HEK293 (cell line): ENCODE measurements around the gene KANSL1.

Experiments used
- CTCF ChIA-PET: fragments of 350-600 bp; formaldehyde crosslinking; extraction: SDS; loops from one replicate; lab custom pipeline; 2021; ENCODE audit warnings: antibody characterized with exemption; lab: Yijun Ruan, JAX
- POLR2A ChIA-PET: fragments of 300-600 bp; formaldehyde crosslinking; extraction: SDS; loops from one replicate; lab custom pipeline; 2020; ENCODE audit warnings: antibody characterized with exemption, inconsistent platforms; lab: Yijun Ruan, JAX
- H3K27ac ChIP-seq: fragments of 200-500 bp; sonication (Bioruptor generic); 2 replicates; pipeline ENCODE4 v1.5.1; 2014; ENCODE audit warnings: low read depth, low read length, control low read depth, inconsistent platforms; ENCODE audit errors: extremely low read depth
- H3K36me3 ChIP-seq, 2 experiments: fragments of 200-500 bp in 1 of 2; sonication (Bioruptor generic) in 1 of 2; 1 replicate in 1 of 2; 2 replicates in 1 of 2; pipeline ENCODE4 v1.5.1; 2014 to 2017; ENCODE audit warnings: inconsistent platforms in 2 of 2, low read length in 2 of 2; ENCODE audit not compliant: control insufficient read depth in 2 of 2, insufficient read depth in 1 of 2
- H3K4me1 ChIP-seq: fragments of 200-500 bp; sonication (Bioruptor generic); 2 replicates; pipeline ENCODE4 v1.5.1; 2014; ENCODE audit warnings: mild to moderate bottlenecking, low read length, inconsistent platforms; ENCODE audit not compliant: control insufficient read depth, insufficient read depth
- H3K4me3 ChIP-seq: 2 replicates; pipeline ENCODE4 v1.5.1; 2011; ENCODE audit warnings: low read depth, mild to moderate bottlenecking, control low read depth, low read length, moderate library complexity
- H3K9me3 ChIP-seq: fragments of 200-500 bp; sonication (Bioruptor generic); 2 replicates; pipeline ENCODE4 v1.5.1; 2014; ENCODE audit warnings: low read depth, low read length, inconsistent platforms; ENCODE audit not compliant: control insufficient read depth, insufficient read depth
- BCL11B ChIP-seq: fragments of 450-650 bp; formaldehyde crosslinking; IDR thresholded peaks from 2 replicates; pipeline ENCODE4 v1.5.1; 2016; ENCODE audit warnings: low read depth, missing biosample characterization, missing genetic modification characterization
- GLIS2 ChIP-seq: fragments of 450-650 bp; formaldehyde crosslinking; IDR thresholded peaks from 2 replicates; pipeline ENCODE4 v1.5.1; 2016; ENCODE audit warnings: missing biosample characterization, missing genetic modification characterization
- KLF8 ChIP-seq: fragments of 450-650 bp; formaldehyde crosslinking; IDR thresholded peaks from 2 replicates; pipeline ENCODE4 v1.5.1; 2016; ENCODE audit warnings: missing biosample characterization, missing genetic modification characterization
- KLF9 ChIP-seq: fragments of 450-650 bp; formaldehyde crosslinking; IDR thresholded peaks from 2 replicates; pipeline ENCODE4 v1.5.1; 2016; ENCODE audit warnings: missing biosample characterization, missing genetic modification characterization, low read depth
- MZF1 ChIP-seq: fragments of 450-650 bp; formaldehyde crosslinking; IDR thresholded peaks from 2 replicates; pipeline ENCODE4 v1.5.1; 2017; ENCODE audit warnings: missing biosample characterization, missing genetic modification characterization, borderline replicate concordance
- ZFHX2 ChIP-seq: fragments of 450-650 bp; formaldehyde crosslinking; conservative IDR thresholded peaks from 2 replicates; pipeline ENCODE4 v1.5.1; 2016; ENCODE audit warnings: missing biosample characterization, missing genetic modification characterization
- ZFP37 ChIP-seq: fragments of 450-650 bp; formaldehyde crosslinking; IDR thresholded peaks from 2 replicates; pipeline ENCODE4 v1.5.1; 2016; ENCODE audit warnings: missing biosample characterization, missing genetic modification characterization
- ZFP69B ChIP-seq: fragments of 450-650 bp; formaldehyde crosslinking; IDR thresholded peaks from 2 replicates; pipeline ENCODE4 v1.5.1; 2016; ENCODE audit warnings: missing biosample characterization, missing genetic modification characterization
- ZNF184 ChIP-seq: fragments of 450-650 bp; IDR thresholded peaks from 2 replicates; pipeline ENCODE4 v1.5.1; 2018; ENCODE audit warnings: missing biosample characterization, mild to moderate bottlenecking, missing genetic modification characterization
- ZNF221 ChIP-seq: fragments of 450-650 bp; formaldehyde crosslinking; IDR thresholded peaks from 2 replicates; pipeline ENCODE4 v1.5.1; 2017; ENCODE audit warnings: missing biosample characterization, missing genetic modification characterization, borderline replicate concordance
- ZNF24 ChIP-seq: fragments of 450-650 bp; formaldehyde crosslinking; IDR thresholded peaks from 2 replicates; pipeline ENCODE4 v1.5.1; 2016; ENCODE audit warnings: missing biosample characterization, missing genetic modification characterization
- ZNF266 ChIP-seq: fragments of 450-650 bp; formaldehyde crosslinking; IDR thresholded peaks from 2 replicates; pipeline ENCODE4 v1.5.1; 2016; ENCODE audit warnings: missing biosample characterization, missing genetic modification characterization, low read depth
- ZNF280C ChIP-seq: fragments of 450-650 bp; formaldehyde crosslinking; IDR thresholded peaks from 2 replicates; pipeline ENCODE4 v1.5.1; 2016; ENCODE audit warnings: missing biosample characterization, missing genetic modification characterization
- ZNF311 ChIP-seq: fragments of 450-650 bp; formaldehyde crosslinking; IDR thresholded peaks from 2 replicates; pipeline ENCODE4 v1.5.1; 2017; ENCODE audit warnings: missing biosample characterization, missing genetic modification characterization, borderline replicate concordance
- ZNF350 ChIP-seq: fragments of 450-650 bp; formaldehyde crosslinking; IDR thresholded peaks from 2 replicates; pipeline ENCODE4 v1.5.0; 2017; ENCODE audit warnings: missing biosample characterization, mild to moderate bottlenecking, missing genetic modification characterization
- ZNF423 ChIP-seq: fragments of 450-650 bp; formaldehyde crosslinking; IDR thresholded peaks from 2 replicates; pipeline ENCODE4 v1.5.1; 2016; ENCODE audit warnings: missing biosample characterization, missing genetic modification characterization
- ZNF449 ChIP-seq: fragments of 450-650 bp; formaldehyde crosslinking; IDR thresholded peaks from 2 replicates; pipeline ENCODE4 v1.5.1; 2017; ENCODE audit warnings: missing biosample characterization, mild to moderate bottlenecking, missing genetic modification characterization, moderate library complexity
- ZNF473 ChIP-seq: fragments of 450-650 bp; formaldehyde crosslinking; IDR thresholded peaks from 2 replicates; pipeline ENCODE4 v1.5.1; 2017; ENCODE audit warnings: missing biosample characterization, missing genetic modification characterization
- ZNF555 ChIP-seq: fragments of 450-650 bp; formaldehyde crosslinking; conservative IDR thresholded peaks from 2 replicates; pipeline ENCODE4 v1.5.1; 2017; ENCODE audit warnings: missing biosample characterization, mild to moderate bottlenecking, missing genetic modification characterization, inconsistent platforms
- ZNF560 ChIP-seq: fragments of 450-650 bp; formaldehyde crosslinking; IDR thresholded peaks from 2 replicates; pipeline ENCODE4 v1.5.1; 2017; ENCODE audit warnings: missing biosample characterization, missing genetic modification characterization, borderline replicate concordance
- ZNF610 ChIP-seq: fragments of 450-650 bp; formaldehyde crosslinking; IDR thresholded peaks from 2 replicates; pipeline ENCODE4 v1.5.1; 2016; ENCODE audit warnings: missing biosample characterization, missing genetic modification characterization, borderline replicate concordance
- ZNF621 ChIP-seq: fragments of 450-650 bp; formaldehyde crosslinking; IDR thresholded peaks from 2 replicates; pipeline ENCODE4 v1.5.1; 2017; ENCODE audit warnings: missing biosample characterization, missing genetic modification characterization
- ZNF654 ChIP-seq: fragments of 450-650 bp; formaldehyde crosslinking; IDR thresholded peaks from 2 replicates; pipeline ENCODE4 v1.5.1; 2016; ENCODE audit warnings: low read depth, missing biosample characterization, missing genetic modification characterization
- ZNF704 ChIP-seq: fragments of 450-650 bp; formaldehyde crosslinking; IDR thresholded peaks from 2 replicates; pipeline ENCODE4 v1.5.1; 2016; ENCODE audit warnings: missing biosample characterization, missing genetic modification characterization
- ZNF768 ChIP-seq: fragments of 450-650 bp; formaldehyde crosslinking; IDR thresholded peaks from 2 replicates; pipeline ENCODE4 v1.5.1; 2018; ENCODE audit warnings: missing biosample characterization, mild to moderate bottlenecking, missing genetic modification characterization
- ZNF837 ChIP-seq: fragments of 450-650 bp; formaldehyde crosslinking; IDR thresholded peaks from 2 replicates; pipeline ENCODE4 v1.5.1; 2016; ENCODE audit warnings: missing biosample characterization, missing genetic modification characterization
- ZSCAN23 ChIP-seq: fragments of 450-650 bp; formaldehyde crosslinking; IDR thresholded peaks from 2 replicates; pipeline ENCODE4 v1.5.1; 2016; ENCODE audit warnings: missing biosample characterization, missing genetic modification characterization
- ZSCAN30 ChIP-seq: fragments of 450-650 bp; IDR thresholded peaks from 2 replicates; pipeline ENCODE4 v1.5.1; 2018; ENCODE audit warnings: missing biosample characterization, mild to moderate bottlenecking, missing genetic modification characterization, moderate library complexity

Gene KANSL1

GRCh38 chr17:46163929-46164594 is 29.2 kb downstream of the KANSL1 start (continued):
- TF ChIP-seq ZNF449 (tag by site-specific recombination), result no peak

- peaks cover 0 to 1% of the 10 kb centered on the region in 2 experiments; a peak in 1 of 3 replicates for H3K36me3 ChIP-seq
- no peaks in the 10 kb centered on the region for H3K9me3 ChIP-seq
- H3K27ac ChIP-seq, result no peak overlapping the region
- CTCF ChIA-PET, result interaction anchor here (0.5 to 1.2 kb wide), 5 partner anchors 11 to 119 kb away, joined by 3 to 9 read pairs (median 4); no protein-coding TSS in a partner anchor
- POLR2A ChIA-PET, result no interaction called here
- TF ChIP-seq ZNF654 (tag by site-specific recombination) (no peak), ZNF311 (tag by site-specific recombination) (no peak), ZSCAN23 (tag by site-specific recombination) (no peak), ZNF280C (tag by site-specific recombination) (no peak), KLF8 (tag by site-specific recombination) (no peak), ZFP37 (no peak), ZNF266 (tag by site-specific recombination) (no peak), ZNF768 (no peak), MZF1 (no peak), ZNF610 (tag by site-specific recombination) (no peak), ZNF24 (tag by site-specific recombination) (no peak)
- H3K4me3 ChIP-seq, result no peak overlapping the region
- H3K4me1 ChIP-seq, result peaks cover 66% of the 10 kb centered on the region
Measured at GRCh38 chr17:46163316-46163715, 29.9 kb downstream of the KANSL1 start.

- ChIA-PET POLR2A (no interaction called here), CTCF (interaction anchor here (0.5 to 1.2 kb wide), 6 partner anchors 11 to 521 kb away, joined by 3 to 9 read pairs (median 4); partner anchors contain the start of gene KANSL1)
- H3K4me1 ChIP-seq, result peaks cover 66% of the 10 kb centered on the region
Measured at GRCh38 chr17:46162866-46163265, 30.4 kb downstream of the KANSL1 start.

More at GRCh38 chr17:46162866-46163265, 30.4 kb downstream of the KANSL1 start:
- Histone ChIP-seq H3K4me3 (no peak overlapping the region), H3K9me3 (no peaks in the 10 kb centered on the region), H3K36me3 (no peaks in the 10 kb centered on the region; a peak in 1 of 3 replicates), H3K27ac (no peak overlapping the region)
- TF ChIP-seq ZNF654 (tag by site-specific recombination), result no peak
- no peak for TF ChIP-seq ZNF704
- no peak for TF ChIP-seq ZNF555 (tag by site-specific recombination)
- TF ChIP-seq ZNF560, result no peak
- no peak for TF ChIP-seq ZNF473 (tag by site-specific recombination)
- TF ChIP-seq ZNF24 (tag by site-specific recombination), result no peak
- TF ChIP-seq GLIS2, result no peak
- no peak for TF ChIP-seq ZNF423
- no peak for TF ChIP-seq ZNF621 (tag by site-specific recombination)
- TF ChIP-seq ZFP69B (tag by site-specific recombination), result no peak
- TF ChIP-seq ZNF311 (tag by site-specific recombination), result no peak
- TF ChIP-seq KLF8 (tag by site-specific recombination), result no peak
- no peak for TF ChIP-seq BCL11B
- TF ChIP-seq ZSCAN30, result no peak
- TF ChIP-seq ZNF184 (tag by site-specific recombination), result no peak
- TF ChIP-seq KLF9 (tag by site-specific recombination), result no peak
- no peak for TF ChIP-seq ZNF350 (tag by site-specific recombination)
- no peak for TF ChIP-seq ZNF221
- TF ChIP-seq ZNF837 (tag by site-specific recombination), result no peak
- no peak for TF ChIP-seq ZFHX2
